DOHH2 (cell line): ENCODE data around the gene PRPF18.

Experiments
- EZH2phosphoT487 ChIP-seq: fragments of 200-600 bp; sonication (generic); IDR thresholded peaks from 2 replicates; pipeline ENCODE4 v1.6.1; 2017; ENCODE audit warnings: borderline replicate concordance, mild to moderate bottlenecking, antibody characterized with exemption, low read length, moderate library complexity, mixed read lengths
- TF ChIP-seq, protein P1 (sequence below): fragments of 200-600 bp; sonication (generic); IDR thresholded peaks from one replicate; pipeline ENCODE4 v1.5.1; 2014; ENCODE audit warnings: antibody characterized with exemption, mild to moderate bottlenecking, low read depth, low read length; ENCODE audit not compliant: poor library complexity, severe bottlenecking

DNA sequence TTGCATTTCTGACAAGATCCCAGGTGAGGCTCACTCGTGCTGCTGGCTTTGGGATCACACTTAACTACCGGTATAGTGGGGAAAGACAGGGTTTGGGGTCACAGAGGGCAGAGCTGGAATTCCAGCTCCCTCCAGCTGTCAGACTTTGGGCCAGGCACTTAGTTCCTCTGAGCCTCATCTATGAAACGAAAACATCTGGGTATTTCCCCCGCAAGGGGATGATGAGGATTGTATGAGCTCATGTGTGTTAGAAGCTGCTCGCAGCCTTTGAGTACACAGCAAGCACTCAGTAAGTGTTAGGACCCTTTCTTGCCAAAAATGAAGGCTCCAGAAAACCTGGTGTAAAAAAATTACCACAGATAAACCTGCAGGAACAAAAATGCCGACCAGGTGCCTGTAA lies 66.1 kb downstream of the PRPF18 start:
- TF ChIP-seq, protein P1, sequence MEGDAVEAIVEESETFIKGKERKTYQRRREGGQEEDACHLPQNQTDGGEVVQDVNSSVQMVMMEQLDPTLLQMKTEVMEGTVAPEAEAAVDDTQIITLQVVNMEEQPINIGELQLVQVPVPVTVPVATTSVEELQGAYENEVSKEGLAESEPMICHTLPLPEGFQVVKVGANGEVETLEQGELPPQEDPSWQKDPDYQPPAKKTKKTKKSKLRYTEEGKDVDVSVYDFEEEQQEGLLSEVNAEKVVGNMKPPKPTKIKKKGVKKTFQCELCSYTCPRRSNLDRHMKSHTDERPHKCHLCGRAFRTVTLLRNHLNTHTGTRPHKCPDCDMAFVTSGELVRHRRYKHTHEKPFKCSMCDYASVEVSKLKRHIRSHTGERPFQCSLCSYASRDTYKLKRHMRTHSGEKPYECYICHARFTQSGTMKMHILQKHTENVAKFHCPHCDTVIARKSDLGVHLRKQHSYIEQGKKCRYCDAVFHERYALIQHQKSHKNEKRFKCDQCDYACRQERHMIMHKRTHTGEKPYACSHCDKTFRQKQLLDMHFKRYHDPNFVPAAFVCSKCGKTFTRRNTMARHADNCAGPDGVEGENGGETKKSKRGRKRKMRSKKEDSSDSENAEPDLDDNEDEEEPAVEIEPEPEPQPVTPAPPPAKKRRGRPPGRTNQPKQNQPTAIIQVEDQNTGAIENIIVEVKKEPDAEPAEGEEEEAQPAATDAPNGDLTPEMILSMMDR = no peak
- no peak for TF ChIP-seq EZH2phosphoT487
